H9 (cell line): Measurements from ENCODE around the gene KRTAP10-10. TPM values are rescaled to one million over a fixed set of nuclear protein-coding genes. Genes with fewer than 3 reads are reported as not detected.

Source experiments
- DNase-seq: peaks from one replicate; pipeline ENCODE4 v3.0.0-alpha.2; 2017
- H2AFZ ChIP-seq: one replicate; pipeline ENCODE4 v1.6.1; 2013; ENCODE audit warnings: mild to moderate bottlenecking, low read length, control low read depth, moderate library complexity
- H2AK5ac ChIP-seq: 2 replicates; pipeline ENCODE4 v1.6.1; 2013; ENCODE audit warnings: low read length, control low read depth, mixed read lengths; ENCODE audit not compliant: insufficient read length
- H2BK120ac ChIP-seq: one replicate; pipeline ENCODE4 v1.6.1; 2013; ENCODE audit warnings: low read depth, mild to moderate bottlenecking, low read length, control low read depth, inconsistent platforms; ENCODE audit not compliant: poor library complexity, severe bottlenecking
- H2BK12ac ChIP-seq: 2 replicates; pipeline ENCODE4 v1.6.1; 2013; ENCODE audit warnings: low read length, control low read depth, mixed read lengths, low read depth; ENCODE audit not compliant: insufficient read length
- H2BK15ac ChIP-seq: 2 replicates; pipeline ENCODE4 v1.6.1; 2013; ENCODE audit warnings: low read depth, low read length, control low read depth
- H2BK20ac ChIP-seq: one replicate; pipeline ENCODE4 v1.6.1; 2013; ENCODE audit warnings: low read depth, mild to moderate bottlenecking, low read length, control low read depth, inconsistent platforms; ENCODE audit not compliant: poor library complexity, severe bottlenecking
- H2BK5ac ChIP-seq: 2 replicates; pipeline ENCODE4 v1.6.1; 2013; ENCODE audit warnings: low read length, control low read depth, mixed read lengths; ENCODE audit not compliant: insufficient read length
- H3K14ac ChIP-seq: 2 replicates; pipeline ENCODE4 v1.6.1; 2013; ENCODE audit warnings: low read length, control low read depth; ENCODE audit not compliant: insufficient read depth
- H3K18ac ChIP-seq: 2 replicates; pipeline ENCODE4 v1.6.1; 2013; ENCODE audit warnings: low read depth, mild to moderate bottlenecking, mixed read lengths, low read length, control low read depth; ENCODE audit not compliant: insufficient read length
- H3K23ac ChIP-seq: 2 replicates; pipeline ENCODE4 v1.6.1; 2013; ENCODE audit warnings: low read length, control low read depth, mixed read lengths, low read depth; ENCODE audit not compliant: insufficient read length
- H3K23me2 ChIP-seq: 2 replicates; pipeline ENCODE4 v1.6.1; 2013; ENCODE audit warnings: low read depth, mild to moderate bottlenecking, mixed read lengths, low read length, control low read depth; ENCODE audit not compliant: insufficient read length, poor library complexity, severe bottlenecking
- H3K27ac ChIP-seq: 2 replicates; pipeline ENCODE4 v1.5.1; 2013; ENCODE audit warnings: low read length, control low read depth, mixed read lengths, low read depth; ENCODE audit not compliant: insufficient read length
- H3K27me3 ChIP-seq: 2 replicates; pipeline ENCODE4 v1.6.1; 2013; ENCODE audit warnings: low read length, control low read depth, inconsistent platforms; ENCODE audit not compliant: insufficient read depth
- H3K4ac ChIP-seq: 2 replicates; pipeline ENCODE4 v1.6.1; 2013; ENCODE audit warnings: low read depth, mild to moderate bottlenecking, control low read depth, inconsistent platforms, low read length, moderate library complexity
- H3K4me1 ChIP-seq: 2 replicates; pipeline ENCODE4 v1.6.1; 2013; ENCODE audit warnings: low read length, control low read depth, inconsistent platforms; ENCODE audit not compliant: insufficient read depth
- H3K4me2 ChIP-seq: 2 replicates; pipeline ENCODE4 v1.6.1; 2013; ENCODE audit warnings: low read length, control low read depth, mixed read lengths; ENCODE audit not compliant: insufficient read length, insufficient read depth
- H3K56ac ChIP-seq: 2 replicates; pipeline ENCODE4 v1.6.1; 2013; ENCODE audit warnings: low read depth, mild to moderate bottlenecking, mixed read lengths, low read length, control low read depth; ENCODE audit not compliant: insufficient read length
- H3K79me1 ChIP-seq: 2 replicates; pipeline ENCODE4 v1.6.1; 2013; ENCODE audit warnings: low read depth, mild to moderate bottlenecking, moderate library complexity, low read length, control low read depth, inconsistent platforms; ENCODE audit not compliant: insufficient read depth, poor library complexity, severe bottlenecking
- H3K79me2 ChIP-seq: 2 replicates; pipeline ENCODE4 v1.6.1; 2013; ENCODE audit warnings: low read length, control low read depth, inconsistent platforms; ENCODE audit not compliant: insufficient read depth
- H3K9ac ChIP-seq: 2 replicates; pipeline ENCODE4 v1.6.1; 2013; ENCODE audit warnings: low read length, control low read depth, mixed read lengths; ENCODE audit not compliant: insufficient read length; ENCODE audit errors: extremely low read depth
- H3K9me3 ChIP-seq: one replicate; pipeline ENCODE4 v1.6.1; 2013; ENCODE audit warnings: low read depth, low read length, inconsistent platforms; ENCODE audit not compliant: control insufficient read depth
- H3T11ph ChIP-seq: one replicate; pipeline ENCODE4 v1.6.1; 2013; ENCODE audit warnings: mild to moderate bottlenecking, low read length, control low read depth, inconsistent platforms
- H4K20me1 ChIP-seq: one replicate; pipeline ENCODE4 v1.6.1; 2013; ENCODE audit not compliant: control insufficient read depth, insufficient read length, insufficient read depth
- H4K5ac ChIP-seq: 2 replicates; pipeline ENCODE4 v1.6.1; 2013; ENCODE audit warnings: low read depth, mild to moderate bottlenecking, mixed read lengths, low read length, control low read depth; ENCODE audit not compliant: insufficient read length
- H4K8ac ChIP-seq: replicated peaks from 2 replicates; pipeline ENCODE4 v1.6.1; 2013; ENCODE audit warnings: low read length, control low read depth, mixed read lengths, low read depth; ENCODE audit not compliant: insufficient read length
- H4K91ac ChIP-seq: 2 replicates; pipeline ENCODE4 v1.6.1; 2013; ENCODE audit warnings: low read depth, mild to moderate bottlenecking, moderate library complexity, mixed read lengths, low read length, control low read depth; ENCODE audit not compliant: insufficient read length
- H3K27ac Mint-ChIP-seq, 3 experiments: 2 replicates in 2 of 3; 3 replicates in 1 of 3; pipeline ENCODE4 v1.8.0; 2020 to 2021; ENCODE audit warnings: mixed read lengths in 3 of 3, mild to moderate bottlenecking in 1 of 3, moderate library complexity in 1 of 3
- H3K27me3 Mint-ChIP-seq: 2 replicates; pipeline ENCODE4 v1.8.0; 2021; ENCODE audit warnings: low read depth, mild to moderate bottlenecking, moderate library complexity, mixed read lengths
- H3K36me3 Mint-ChIP-seq, 3 experiments: 2 replicates in 2 of 3; 3 replicates in 1 of 3; pipeline ENCODE4 v1.8.0; 2020 to 2021; ENCODE audit warnings: low read depth in 3 of 3, mixed read lengths in 3 of 3; ENCODE audit not compliant: insufficient read depth in 1 of 3
- H3K4me1 Mint-ChIP-seq, 2 experiments: 2 replicates each; pipeline ENCODE4 v1.8.0; 2020; ENCODE audit warnings: mixed read lengths in 2 of 2
- H3K4me3 Mint-ChIP-seq, 2 experiments: 2 replicates in 1 of 2; 3 replicates in 1 of 2; pipeline ENCODE4 v1.8.0; 2020 to 2021; ENCODE audit warnings: mild to moderate bottlenecking in 2 of 2, mixed read lengths in 2 of 2, moderate library complexity in 1 of 2
- H3K9me3 Mint-ChIP-seq, 2 experiments: 2 replicates in 1 of 2; 3 replicates in 1 of 2; pipeline ENCODE4 v1.8.0; 2020; ENCODE audit warnings: mild to moderate bottlenecking in 2 of 2, mixed read lengths in 2 of 2, moderate library complexity in 1 of 2
- CTCF ChIP-seq: fragments of 200-600 bp; sonication (generic); conservative IDR thresholded peaks from 3 replicates; pipeline ENCODE4 v1.8.0; 2021; ENCODE audit warnings: antibody characterized with exemption, mild to moderate bottlenecking
- WGBS: extraction: QIAGEN DNeasy Blood & Tissue Kit; methylation state at CpG from one replicate; pipeline ENCODE4 v1.1.7; 2013; ENCODE audit warnings: missing lambda C conversion rate, low lambda C conversion rate, mixed read lengths; ENCODE audit not compliant: insufficient read length; ENCODE audit errors: extremely low coverage; 5-methylcytosine and 5-hydroxymethylcytosine counted together
- total RNA-seq: library from RNA; stranded (reverse); gene quantifications from 2 replicates; pipeline ENCODE4 v1.2.1, GENCODE V29; 2021

KRTAP10-10 gene
- total RNA-seq, 1 experiment from 2014 or later, result not detected

GRCh38 chr21:44614961-44615391 lies 22.2 kb upstream of the KRTAP10-10 start:
- Histone ChIP-seq H3K4ac (no peak overlapping the region), H3K79me1 (no peaks in the 10 kb centered on the region), H3K23me2 (no peaks in the 10 kb centered on the region), H3K4me1 (no peaks in the 10 kb centered on the region), H3K27me3 (no peaks in the 10 kb centered on the region), H2BK5ac (no peak overlapping the region), H3K14ac (no peak overlapping the region), H4K8ac (no peak overlapping the region), H3K79me2 (no peaks in the 10 kb centered on the region), H3K9me3 (peaks cover 10% of the 10 kb centered on the region), H3K9ac (no peak overlapping the region), H4K91ac (no peak overlapping the region), H2AK5ac (no peak overlapping the region), H3K4me2 (no peak overlapping the region), H3T11ph (no peak overlapping the region), H2AFZ (no peak overlapping the region), H4K5ac (no peak overlapping the region), H3K23ac (no peak overlapping the region), H2BK20ac (no peak overlapping the region), H3K18ac (no peak overlapping the region), H3K27ac (no peak overlapping the region), H2BK15ac (no peak overlapping the region), H4K20me1 (no peaks in the 10 kb centered on the region), H2BK12ac (no peak overlapping the region), H2BK120ac (no peak overlapping the region), H3K56ac (no peak overlapping the region)
- peaks cover 4% of the 10 kb centered on the region for H3K27me3 Mint-ChIP-seq
- DNase-seq, result peak; percentile 19
- H3K36me3 Mint-ChIP-seq, result peaks cover 10 to 28% (median 26%) of the 10 kb centered on the region in 3 experiments
- TF ChIP-seq CTCF, result no peak
- H3K4me3 Mint-ChIP-seq, result no peak overlapping the region
- H3K4me1 Mint-ChIP-seq, result peaks cover 27% of the 10 kb centered on the region in 2 experiments
- H3K9me3 Mint-ChIP-seq, result peaks cover 34 to 42% of the 10 kb centered on the region in 2 experiments
- H3K27ac Mint-ChIP-seq, result peak overlapping the region in 1 of 3 experiments; percentile 57; a peak in 1 of 7 replicates
- no CpG with 5 or more reads among the region's 28 CpGs for WGBS
